ENCODE measurements around the gene PMEPA1.

PMEPA1 gene

GRCh38 chr20:57698867-57699275, 10.9 kb downstream of the PMEPA1 start:
- no peak for DNase-seq (ENCODE audit: low spot score)
- in situ Hi-C loops (cut with MboI; ENCODE audit: low pct_unique_long_range_greater_than_20kb, low sequenced_read_pairs, unreplicated experiment) = no loop called here
- no peak for TF ChIP-seq CTCF (IDR thresholded peaks at IDR 0.05; ENCODE audit: extremely low read depth, insufficient read depth, missing control alignments)

- no peak for DNase-seq (ENCODE audit: low spot score)
- no peak for TF ChIP-seq CTCF (IDR thresholded peaks at IDR 0.05; ENCODE audit: extremely low read depth, insufficient read depth, missing control alignments)
- in situ Hi-C loops (cut with MboI; ENCODE audit: low pct_unique_long_range_greater_than_20kb, low sequenced_read_pairs, unreplicated experiment) = no loop called here
Observed at GRCh38 chr20:57698116-57698866, 11.5 kb downstream of the PMEPA1 start.

GRCh38 chr20:57697543-57697942, 12.3 kb downstream of the PMEPA1 start:
- in situ Hi-C loops (cut with MboI; ENCODE audit: low pct_unique_long_range_greater_than_20kb, low sequenced_read_pairs, unreplicated experiment) = no loop called here
- TF ChIP-seq CTCF (IDR thresholded peaks at IDR 0.05; ENCODE audit: extremely low read depth, insufficient read depth, missing control alignments) = no peak

GRCh38 chr20:57696401-57696961, 13.3 kb downstream of the PMEPA1 start:
- in situ Hi-C loops (cut with MboI; ENCODE audit: low pct_unique_long_range_greater_than_20kb, low sequenced_read_pairs, unreplicated experiment) = no loop called here
- no peak for DNase-seq (ENCODE audit: low spot score)
- TF ChIP-seq CTCF (IDR thresholded peaks at IDR 0.05; ENCODE audit: extremely low read depth, insufficient read depth, missing control alignments) = no peak

More at GRCh38 chr20:57697543-57697942, 12.3 kb downstream of the PMEPA1 start:
- DNase-seq (ENCODE audit: low spot score) = no peak

GRCh38 chr20:57695940-57696339, 13.9 kb downstream of the PMEPA1 start:
- no peak for TF ChIP-seq CTCF (IDR thresholded peaks at IDR 0.05; ENCODE audit: extremely low read depth, insufficient read depth, missing control alignments)
- in situ Hi-C loops (cut with MboI; ENCODE audit: low pct_unique_long_range_greater_than_20kb, low sequenced_read_pairs, unreplicated experiment) = no loop called here
- DNase-seq (ENCODE audit: low spot score) = no peak

GRCh38 chr20:57695012-57695411, 14.8 kb downstream of the PMEPA1 start:
- no peak for DNase-seq (ENCODE audit: low spot score)
- in situ Hi-C loops (cut with MboI; ENCODE audit: low pct_unique_long_range_greater_than_20kb, low sequenced_read_pairs, unreplicated experiment) = no loop called here
- TF ChIP-seq CTCF (IDR thresholded peaks at IDR 0.05; ENCODE audit: extremely low read depth, insufficient read depth, missing control alignments) = no peak

All from GM13977 (cell line).